GM12873 (cell line): ENCODE results near the gene FBXW5.

ENCODE experiments used
- CTCF ChIP-seq: IDR thresholded peaks from 2 replicates; pipeline ENCODE4 v1.5.1; 2012; ENCODE audit warnings: low read depth, mild to moderate bottlenecking, moderate library complexity, low read length, control low read depth; ENCODE audit not compliant: insufficient read depth; ENCODE audit errors: missing control alignments

Gene FBXW5

GRCh38 chr9:136969774-136970173 is 25.2 kb upstream of the FBXW5 start:
- no peak for TF ChIP-seq CTCF

DNA sequence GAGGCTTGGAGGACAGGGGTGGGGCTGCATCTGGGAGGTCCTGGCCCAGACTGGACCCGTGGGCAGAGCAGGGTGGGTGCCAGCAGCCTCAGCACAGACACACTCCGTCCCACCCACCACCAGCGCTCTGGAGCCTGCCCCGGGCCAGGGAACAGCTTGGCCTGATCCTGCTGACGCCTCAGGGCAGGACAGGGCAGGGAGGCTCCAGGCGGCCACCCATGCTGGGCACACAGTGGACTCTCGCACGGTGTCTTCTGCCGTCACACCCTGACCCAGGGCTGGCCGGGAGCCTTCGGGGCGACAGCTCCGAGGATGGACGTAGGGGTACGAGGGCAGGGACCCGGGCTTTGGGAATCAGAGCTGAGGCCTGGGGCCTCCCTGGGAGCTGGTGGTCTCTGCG is 24.6 kb upstream of the FBXW5 start:
- no peak for TF ChIP-seq CTCF

DNA sequence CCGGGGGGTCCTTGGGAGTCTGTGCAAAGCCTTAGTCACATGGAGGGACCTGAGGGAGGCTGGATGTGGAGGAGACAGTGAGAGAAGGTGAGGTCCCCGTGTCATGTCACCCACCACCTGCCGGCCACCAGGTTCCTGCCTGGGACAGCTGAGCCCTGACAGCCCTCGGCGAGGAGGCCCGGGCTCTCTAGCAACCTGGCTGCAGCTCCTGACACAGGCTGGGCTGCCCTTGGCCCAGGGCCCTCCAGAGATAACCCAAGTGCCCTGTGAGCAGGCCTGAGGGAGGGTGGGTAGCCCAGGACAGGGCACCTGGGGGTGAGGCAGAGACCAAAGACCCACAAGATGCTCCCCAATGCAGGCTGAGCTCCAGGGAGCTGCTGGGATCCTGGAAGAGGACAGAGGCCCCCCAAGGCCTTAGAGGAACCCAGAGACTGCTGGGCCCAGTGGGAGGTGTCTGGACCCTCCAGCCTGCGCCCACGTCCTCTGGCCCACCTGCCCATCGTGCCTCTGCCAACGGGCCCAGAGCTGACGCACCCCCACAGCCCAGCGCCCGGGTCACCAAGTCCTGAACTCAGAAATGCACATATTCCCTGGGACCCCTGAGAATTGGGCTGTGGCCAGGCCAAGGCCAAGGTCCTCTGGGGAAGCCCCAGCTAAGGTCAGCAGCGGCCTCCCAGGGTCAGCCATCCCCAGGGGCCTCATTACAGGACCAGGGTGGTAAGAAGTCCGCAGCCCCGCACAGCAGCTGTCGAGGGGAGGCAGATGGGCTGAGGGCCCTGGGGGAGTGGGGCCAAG is 24.0 kb upstream of the FBXW5 start:
- TF ChIP-seq CTCF, result no peak

DNA sequence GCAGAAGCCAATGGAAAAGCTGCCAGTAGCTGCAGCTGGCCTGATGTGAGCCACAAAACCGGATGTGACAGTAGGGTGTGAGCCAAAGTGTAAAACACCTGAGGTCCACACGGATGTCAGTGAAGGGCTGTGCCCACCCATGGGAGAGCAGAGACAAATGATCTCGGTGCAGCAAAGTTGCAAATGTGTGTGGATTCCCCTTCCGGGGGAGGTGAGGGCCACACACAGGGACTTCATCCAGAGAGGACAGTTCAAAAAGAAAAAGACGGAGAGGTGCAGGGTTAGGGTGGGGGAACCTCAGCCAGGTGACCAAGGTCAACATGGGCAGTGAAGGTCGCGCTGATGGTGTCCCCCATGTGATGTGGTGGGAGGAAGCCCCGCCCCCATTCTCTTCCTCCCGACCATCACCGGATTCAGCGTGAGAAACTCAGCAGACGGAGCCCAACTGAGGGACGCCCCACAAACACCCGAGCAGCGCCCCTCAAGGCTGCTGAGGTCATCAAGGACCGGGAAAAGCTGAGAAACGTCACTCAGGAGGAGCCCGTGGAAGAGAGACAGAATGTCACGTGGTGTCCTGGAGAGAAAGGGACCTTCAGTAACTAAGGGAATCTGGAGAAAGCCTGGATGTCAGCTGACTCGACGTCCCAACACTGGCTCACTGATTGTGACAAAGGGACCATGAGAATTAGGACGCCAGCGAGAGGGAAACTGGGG is 21.4 kb upstream of the FBXW5 start:
- no peak for TF ChIP-seq CTCF

DNA sequence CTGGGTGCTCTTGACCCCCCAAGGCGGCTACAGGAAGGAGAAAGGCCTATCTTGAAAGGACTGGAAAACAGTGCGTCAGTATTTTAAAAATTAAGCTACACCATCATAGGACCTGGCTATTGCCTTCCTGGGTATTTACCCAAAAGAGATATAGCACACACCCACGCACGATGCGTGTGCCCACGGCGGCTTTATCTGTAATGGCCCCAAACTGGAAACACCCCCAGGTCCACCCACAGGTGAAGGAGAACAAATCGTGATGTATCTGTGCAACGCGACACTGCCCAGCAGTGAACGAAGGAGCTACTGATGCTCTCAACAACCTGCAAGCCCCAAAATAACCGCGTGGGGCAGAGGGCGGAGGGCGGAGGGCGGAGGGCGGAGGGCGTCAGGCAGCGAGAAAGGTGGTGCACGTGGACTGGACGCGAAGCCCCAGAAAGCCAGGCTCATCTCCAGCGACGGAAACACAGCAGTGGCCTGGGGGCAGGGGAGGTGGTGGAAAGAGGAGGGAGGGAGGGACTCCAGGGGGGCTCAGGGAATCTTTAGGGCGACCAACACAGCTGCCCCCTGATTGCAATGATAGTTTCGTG is 20.4 kb upstream of the FBXW5 start:
- no peak for TF ChIP-seq CTCF

- no peak for TF ChIP-seq CTCF
These were observed 19.7 kb upstream of the FBXW5 start for GRCh38 chr9:136964171-136964689.

- TF ChIP-seq CTCF, result no peak
These were observed 19.2 kb upstream of the FBXW5 start for GRCh38 chr9:136963751-136964150.
